Measurements from ENCODE around the gene FGF19. TPM values are rescaled to one million over a fixed set of nuclear protein-coding genes. Genes with fewer than 3 reads are reported as not detected.
"Not testable (repeated sequence)": the region's sequence is repeated elsewhere in the genome, so short reads cannot be mapped to it uniquely, and the experiment has no call there.

FGF19 gene
- total and polyA plus RNA-seq, 9 of the 15 experiments (the other 6 are each of a cell fraction or from before 2014, with no cell fraction given), result 0.11 TPM; not detected in 8

- H3K4me1 ChIP-seq (replicated peaks in 1 of 2; ENCODE audit: control insufficient read depth in 2 of 2, insufficient read depth in 2 of 2, low read length in 2 of 2), result peaks cover 3 to 16% of the 10 kb centered on the region in 2 experiments; a peak in 4 of 5 replicates
- H3K4me2 ChIP-seq (ENCODE audit: insufficient read depth, low read length); H3K79me2 ChIP-seq (ENCODE audit: control insufficient read depth, insufficient read depth, low read length); H3K9me3 ChIP-seq (replicated peaks; ENCODE audit: control insufficient read depth, insufficient read depth, low read depth, low read length); H2AFZ ChIP-seq (ENCODE audit: low read depth, low read length); ATAC-seq; H3K27me3 ChIP-seq (ENCODE audit: control insufficient read depth in 2 of 2, insufficient read depth in 2 of 2, low read length in 2 of 2); BruUV-seq (replicated peaks); POLR2A ChIA-PET; H3K9me1 ChIP-seq (ENCODE audit: control insufficient read depth, insufficient read depth, low read length); H3K27ac ChIP-seq (ENCODE audit: extremely low read depth, low read depth, low read length); CTCF ChIA-PET (ENCODE audit: low intra/inter-chr PET ratio); H3K9ac ChIP-seq (ENCODE audit: insufficient read depth in 1 of 2, low read depth in 2 of 2, low read length in 2 of 2); H3K4me3 ChIP-seq; H4K20me1 ChIP-seq (replicated peaks; ENCODE audit: control insufficient read depth, insufficient read depth, low read length); H3K36me3 ChIP-seq (ENCODE audit: control insufficient read depth, insufficient read depth, low read length): not testable (repeated sequence)
- in situ Hi-C loops (cut with MboI) (loop anchor here (10.0 kb wide), 1 partner anchor 197 kb away; no protein-coding TSS in a partner anchor), intact Hi-C loops (cut with micrococcal nuclease) (loop anchor here (5.0 kb wide), 2 partner anchors 154 to 509 kb away; no protein-coding TSS in a partner anchor)
- DNase-seq (ENCODE audit: extremely low read depth in 1 of 4, low spot score in 3 of 4) (peak in 1 of 4 experiments; percentile 40), FAIRE-seq (peak; percentile 70)
- 3% methylated on average over 5 of the region's 5 CpGs for WGBS (ENCODE audit: insufficient coverage, low coverage, missing lambda C conversion rate)
- peak; percentile 65 for TF ChIP-seq L3MBTL2 (IDR thresholded peaks at IDR 0.05)
- TF ChIP-seq CBFA2T2 (conservative IDR thresholded peaks at IDR 0.05), result 0 out of 2 replicates have a peak, but pooled peaks have one; percentile 16
- TF ChIP-seq E2F6 (IDR thresholded peaks at IDR 0.05; ENCODE audit: borderline replicate concordance in 1 of 2, extremely low read depth in 1 of 2, insufficient read depth in 1 of 2, insufficient read length in 1 of 2, low read depth in 1 of 2, low read length in 1 of 2, poor library complexity in 1 of 2, severe bottlenecking in 1 of 2), result peak in 1 of 2 experiments; percentile 36
- peak; percentile 89 for TF ChIP-seq NFE2 (IDR thresholded peaks at IDR 0.05; ENCODE audit: low read depth)
- TF ChIP-seq MAFG (tag; conservative IDR thresholded peaks at IDR 0.05), result peak; percentile 94
- peak; percentile 88 for TF ChIP-seq NFE2L1 (tag; IDR thresholded peaks at IDR 0.05; ENCODE audit: borderline replicate concordance, low read depth)
- TF ChIP-seq NFIC (IDR thresholded peaks at IDR 0.05), result peak; percentile 30; the same call in 1 of the 2 replicates
- peak; percentile 49; the same call in 1 of the 2 replicates for TF ChIP-seq BACH1 (tag; IDR thresholded peaks at IDR 0.05)
- TF ChIP-seq MAFK (IDR thresholded peaks at IDR 0.05; ENCODE audit: low read length), result peak; percentile 81
- peak in 1 of 2 experiments; percentile 45; a peak in 1 of 4 replicates for TF ChIP-seq MNT (conservative IDR thresholded peaks at IDR 0.05)
- peak; percentile 95 for TF ChIP-seq ZNF316 (IDR thresholded peaks at IDR 0.05)
- 0 out of 2 replicates have a peak, but pooled peaks have one; percentile 22 for TF ChIP-seq BCOR (IDR thresholded peaks at IDR 0.05)
Observed at GRCh38 chr11:69687969-69688771, 15.7 kb downstream of the FGF19 start.
